ENCODE data around the gene EVPL.
"Not testable (repeated sequence)": the region's sequence is repeated elsewhere in the genome, so short reads cannot be mapped to it uniquely, and the experiment has no call there.

EVPL gene

DNA sequence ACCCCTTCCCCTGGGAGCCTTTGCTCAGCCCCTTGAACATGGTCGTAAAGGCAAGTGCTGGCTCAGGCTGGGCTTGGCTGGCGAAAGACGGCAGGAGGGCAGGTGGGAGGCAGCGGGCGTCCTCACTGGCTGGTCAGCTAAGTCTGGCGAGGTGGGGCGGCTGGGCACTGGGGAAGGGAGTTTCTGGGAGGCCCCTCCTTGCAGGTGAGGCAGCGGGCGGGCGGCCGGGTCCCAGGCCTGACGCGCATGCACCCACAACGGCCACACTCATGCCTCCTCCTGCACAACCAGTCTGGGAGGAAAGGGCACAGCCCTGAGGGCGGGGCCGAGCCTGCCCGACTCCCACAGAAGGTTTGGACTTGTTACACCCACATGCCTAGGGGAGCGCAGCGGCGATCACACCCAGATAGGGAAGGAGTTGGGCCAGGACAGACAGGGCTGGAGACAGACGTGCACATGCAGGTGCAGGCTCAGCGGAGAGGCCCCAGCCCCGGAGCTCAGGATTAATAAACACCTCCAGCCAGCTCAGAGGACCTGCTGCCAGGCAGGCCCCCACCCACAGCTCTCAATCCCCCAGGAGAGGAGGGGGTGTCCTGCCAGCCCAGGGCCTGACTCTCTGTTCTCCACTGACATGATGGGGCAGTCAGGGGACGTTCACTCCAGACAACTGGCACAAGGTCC, at the start of gene EVPL:
Gene EVPL, minus strand, starts transcription at position 148 of the 681 bp plus-strand sequence. Its CDS starts 108 bp downstream, at position 40.
- DNase-seq = no peak

- no peak for DNase-seq
These were observed 49.1 kb upstream of the EVPL start for GRCh38 chr17:76076146-76076764.

DNA sequence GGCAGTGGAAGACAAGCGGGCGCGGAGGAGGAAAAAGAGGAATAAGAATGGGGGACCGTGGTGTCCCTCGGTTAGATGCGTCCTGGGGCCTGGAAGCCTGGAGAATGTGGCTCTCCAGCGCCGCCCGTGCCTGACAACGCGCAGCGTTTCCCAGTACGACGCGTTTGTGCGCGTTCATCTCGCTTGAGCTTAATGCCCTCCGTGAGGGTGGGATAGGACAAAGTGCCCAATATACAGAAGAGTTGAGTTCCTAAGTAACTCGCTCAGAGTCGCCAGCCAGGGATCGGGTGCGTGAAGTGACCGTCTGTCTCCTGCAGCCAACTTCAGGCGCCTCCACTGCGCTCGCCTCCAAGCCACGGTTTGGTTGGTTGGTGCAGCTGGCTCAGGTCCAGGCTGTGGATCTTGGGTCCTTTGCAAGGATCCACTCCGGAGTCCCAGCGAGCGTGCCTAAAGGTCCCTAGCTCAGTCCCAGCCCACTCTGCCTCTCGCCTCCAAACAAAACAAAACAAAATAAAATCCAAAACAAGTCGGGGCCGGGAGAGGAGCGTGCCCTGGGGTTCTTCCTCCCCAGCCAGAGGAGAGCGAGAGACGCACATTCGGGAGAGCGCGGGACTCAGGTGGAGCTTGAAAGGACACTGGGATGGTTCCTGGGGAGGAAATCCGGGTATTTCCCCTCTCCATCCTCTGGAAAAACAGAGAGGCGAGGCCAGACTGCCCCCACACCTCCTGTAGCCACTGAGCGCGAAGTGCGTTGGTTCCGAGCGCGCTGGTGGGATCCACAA, 48.4 kb upstream of the EVPL start:
- no peak for DNase-seq

- DNase-seq = no peak
These were observed 47.6 kb upstream of the EVPL start, which contains the start of gene GALR2 for GRCh38 chr17:76074390-76075363. TSS of gene GALR2 (plus strand) at chr17:76074781. CDS start at chr17:76074884, 103 bp downstream.

DNA sequence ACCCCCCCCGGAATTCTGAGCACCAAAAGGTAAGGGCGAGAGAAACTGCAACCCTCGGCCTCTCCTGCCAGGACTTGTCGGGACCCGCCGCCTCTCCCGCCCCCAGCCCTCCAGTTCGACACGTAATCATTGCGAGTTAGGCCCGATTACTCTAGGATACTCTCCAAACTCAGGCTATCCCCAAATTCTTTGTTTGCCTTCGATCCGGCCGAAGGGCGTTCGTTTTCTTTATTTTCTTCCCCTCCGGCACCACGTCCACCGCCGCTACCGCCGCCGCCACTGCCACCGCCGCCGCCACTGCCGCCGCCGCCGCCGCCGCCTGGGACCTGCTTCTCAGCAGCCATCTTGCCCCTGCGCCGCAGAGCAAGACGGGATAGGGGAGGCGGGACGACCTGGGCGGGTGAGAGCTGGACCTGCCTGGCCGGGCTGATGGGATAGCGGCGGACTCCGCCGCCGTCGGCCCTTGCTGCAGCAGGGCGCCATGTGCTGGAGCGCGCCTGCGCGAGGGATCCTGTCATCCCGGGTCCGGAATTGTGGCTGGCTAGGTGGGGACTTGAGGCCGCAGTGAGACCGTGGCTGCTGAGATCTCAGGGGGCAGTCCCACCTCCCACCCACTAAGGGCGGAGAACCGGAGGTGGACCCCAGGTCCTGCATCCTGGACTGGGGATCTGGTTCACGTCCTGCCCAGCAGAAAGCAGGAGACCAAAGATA, 45.2 kb upstream of the EVPL start, which contains the start of gene SRP68:
Gene SRP68, minus strand, starts transcription at position 370 of the 711 bp plus-strand sequence. Its CDS starts 26 bp downstream, at position 344.
- peak; percentile 86 to 87 for DNase-seq

GRCh38 chr17:76071531-76072147, 44.5 kb upstream of the EVPL start:
- no peak for DNase-seq

DNA sequence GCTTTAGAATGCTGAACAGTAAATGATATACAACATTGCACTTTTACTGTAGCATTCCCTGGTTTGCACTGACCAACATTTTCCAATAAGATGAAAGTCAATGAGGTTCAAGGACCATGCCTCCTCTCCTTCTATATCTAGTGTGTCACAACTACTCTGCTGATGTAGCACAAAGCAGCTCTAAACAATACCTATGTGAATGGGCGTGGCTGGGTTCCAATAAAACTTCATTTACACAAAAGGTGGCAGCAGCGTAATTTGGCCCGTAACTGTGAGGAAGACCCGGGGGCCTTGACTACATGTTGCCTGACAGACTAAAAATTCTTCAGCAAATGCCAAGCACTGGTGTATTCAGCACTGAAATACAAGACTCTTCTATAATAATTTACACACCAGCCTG, 38.7 kb upstream of the EVPL start:
- DNase-seq = no peak

GRCh38 chr17:76063875-76064546, 36.9 kb upstream of the EVPL start:
- peak in 1 of 2 donors; percentile 54 for DNase-seq

- not testable (repeated sequence) for DNase-seq
These were observed 31.2 kb upstream of the EVPL start for GRCh38 chr17:76058264-76058663.

DNA sequence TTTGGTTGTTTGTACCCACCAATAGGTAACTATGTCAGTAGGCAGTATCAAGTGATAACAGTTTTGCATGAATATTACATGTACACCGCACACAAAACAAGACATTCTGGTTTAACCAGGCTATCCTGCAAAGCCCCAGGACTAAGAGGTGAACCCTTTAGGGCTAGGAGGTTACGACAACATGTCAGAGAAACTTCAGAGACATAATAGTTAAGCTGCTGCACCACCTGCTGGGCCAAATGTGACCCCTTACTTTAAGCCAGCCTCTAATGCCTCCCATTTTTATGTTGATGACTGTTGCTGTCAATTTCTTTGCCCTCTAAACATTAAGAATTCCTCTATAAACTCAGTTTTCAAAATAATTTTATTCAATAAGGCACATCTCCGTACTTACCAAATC, 29.8 kb upstream of the EVPL start:
- no peak for DNase-seq

DNA sequence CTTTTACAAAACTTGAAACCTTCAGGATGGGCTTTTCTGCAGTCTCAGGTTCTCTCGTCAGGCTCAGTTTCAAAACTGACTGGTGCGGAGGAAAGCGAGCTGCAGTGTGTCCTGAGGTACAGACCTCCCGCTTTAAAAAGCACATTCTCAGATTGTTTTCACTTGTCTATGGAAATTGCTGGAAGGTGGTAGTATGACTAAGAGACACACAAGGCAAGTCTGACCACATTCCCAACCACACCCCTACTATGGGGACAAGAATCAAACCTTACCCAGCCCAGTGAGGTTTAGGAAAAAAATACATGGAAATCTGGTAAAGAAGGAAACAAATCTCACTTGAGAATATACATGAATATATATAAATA, 27.0 kb upstream of the EVPL start:
- no peak for DNase-seq

DNA sequence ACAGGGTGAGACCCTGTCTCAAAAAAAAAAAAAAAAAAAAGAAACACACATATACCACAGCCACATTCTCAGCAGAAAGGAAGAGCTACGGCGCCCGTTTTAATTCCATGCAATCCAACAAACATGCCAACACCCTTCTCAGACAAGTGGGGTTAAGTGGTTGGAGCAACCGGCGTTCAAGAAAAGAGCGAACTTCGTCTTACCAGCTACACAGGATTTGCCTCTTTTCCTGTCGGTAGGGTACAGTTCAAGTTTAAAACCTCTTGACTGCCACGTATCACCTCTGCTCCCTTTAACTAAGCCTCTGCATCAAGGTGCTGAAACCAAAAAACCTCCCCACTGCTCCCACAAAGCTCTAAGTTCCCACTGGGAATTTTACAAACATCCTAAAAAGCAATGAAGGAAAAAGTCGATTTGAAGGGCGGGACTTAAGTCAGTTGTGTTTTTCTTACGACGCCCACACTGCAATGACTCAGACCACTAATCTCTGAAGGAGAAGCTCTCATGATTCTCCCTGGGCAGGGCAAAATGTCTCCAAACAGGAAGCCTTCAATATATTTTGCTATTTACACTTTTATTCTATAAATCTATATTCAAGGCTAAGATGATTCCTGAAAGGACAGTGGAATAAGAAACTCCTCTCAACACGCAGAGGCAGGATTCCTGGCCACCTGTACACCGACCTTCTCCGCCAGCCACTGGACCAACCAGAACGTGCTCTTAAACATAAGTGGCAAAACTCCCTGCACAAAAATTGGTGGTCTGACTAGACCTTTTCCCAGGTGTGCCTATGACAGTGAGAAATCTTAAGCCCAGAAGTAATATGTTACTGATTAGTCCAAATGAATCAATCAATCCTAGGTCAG, 26.4 kb upstream of the EVPL start:
- no peak for DNase-seq

DNA sequence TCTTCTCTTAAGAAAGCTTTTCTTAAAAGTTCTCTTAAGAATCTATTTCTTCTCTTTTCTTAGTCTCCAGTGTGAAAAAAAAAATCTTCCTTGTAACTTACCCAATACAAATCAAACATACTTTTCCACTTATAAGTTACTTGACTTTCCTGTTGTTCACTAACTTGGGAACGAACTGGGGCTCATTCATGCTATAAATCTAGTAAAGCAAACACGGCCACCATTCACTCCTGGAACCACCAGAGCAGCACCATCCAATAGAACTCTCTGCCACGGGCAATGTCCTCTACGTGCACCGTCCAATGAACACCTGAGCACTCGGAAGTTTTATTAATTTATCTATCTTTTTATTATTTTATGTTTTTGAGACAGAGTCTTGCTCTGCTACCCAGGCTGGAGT, 24.5 kb upstream of the EVPL start:
- DNase-seq = no peak

- no peak for DNase-seq
These were observed 23.7 kb upstream of the EVPL start for GRCh38 chr17:76050538-76051467.

GRCh38 chr17:76049836-76050537, 22.9 kb upstream of the EVPL start:
- DNase-seq = no peak

DNA sequence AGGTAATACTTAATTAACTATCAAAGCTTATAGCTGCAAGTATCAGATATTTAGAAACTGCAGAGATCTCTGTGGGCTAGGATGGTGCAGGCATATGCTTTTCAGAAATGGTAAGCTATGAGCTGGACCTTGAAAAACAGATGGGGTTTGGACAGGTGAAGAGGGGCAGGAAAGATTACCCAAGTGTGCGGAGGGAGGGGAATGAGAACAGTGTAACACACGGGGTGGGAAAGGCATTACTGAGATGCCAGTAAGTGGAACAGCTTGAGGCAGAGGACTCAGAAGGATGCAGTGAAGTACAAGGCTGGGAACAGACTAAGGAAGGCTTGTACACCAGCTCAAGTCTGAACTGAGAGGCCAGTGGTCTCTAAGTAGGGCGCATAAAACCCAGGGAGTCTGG, 22.1 kb upstream of the EVPL start:
- no peak for DNase-seq

DNA sequence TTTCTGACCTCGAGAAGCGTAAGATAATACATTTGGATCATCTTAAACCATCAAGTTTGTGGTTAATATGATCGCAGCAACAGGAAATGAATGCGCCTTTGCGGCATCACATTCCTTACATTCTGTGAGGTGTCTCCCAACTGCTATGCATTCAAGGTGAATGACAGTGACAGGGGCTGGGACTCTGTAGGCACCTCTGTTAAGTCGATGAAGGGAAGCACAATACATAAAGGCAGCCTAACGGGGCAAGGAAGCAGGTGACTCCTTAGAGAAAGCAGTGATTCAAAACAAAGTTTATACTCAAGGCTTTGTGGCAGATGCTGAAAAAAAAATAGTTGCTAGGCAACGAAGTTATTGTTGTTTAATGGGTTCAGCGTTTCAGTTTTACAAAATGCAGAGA, 21.6 kb upstream of the EVPL start:
- peak in 1 of 2 donors; percentile 38 for DNase-seq
